Natural killer cell (primary cell): ENCODE data around the gene TGM1. TPM values are rescaled to one million over a fixed set of nuclear protein-coding genes. Genes with fewer than 3 reads are reported as not detected.

Experiments used
- ATAC-seq, 3 donors: fragments of 150-1000 bp in 2 of 3; fragments of 200-7000 bp in 1 of 3; cut with Tn5 transposase; 1 replicate in 1 of 3; 2 replicates in 2 of 3; pipeline ENCODE4 v1.10.0; 2021; ENCODE audit warnings: mild to moderate bottlenecking in 2 of 3, moderate library complexity in 2 of 3
- DNase-seq, 2 donors: peaks; one replicate each; pipeline versions ENCODE4 v3.0.0 to v3.0.0-alpha.2; 2013 to 2021; ENCODE audit warnings: mixed read lengths in 1 of 2
- H3K27ac ChIP-seq: one replicate; pipeline ENCODE4 v1.5.1; 2013; ENCODE audit warnings: mild to moderate bottlenecking, low read length
- H3K27me3 ChIP-seq: one replicate; pipeline ENCODE4 v1.6.1; 2013; ENCODE audit warnings: low read length; ENCODE audit not compliant: control insufficient read depth, insufficient read depth
- H3K36me3 ChIP-seq: one replicate; pipeline ENCODE4 v1.6.1; 2013; ENCODE audit warnings: low read length; ENCODE audit not compliant: control insufficient read depth, insufficient read depth
- H3K4me1 ChIP-seq: one replicate; pipeline ENCODE4 v1.6.1; 2013; ENCODE audit warnings: low read length; ENCODE audit not compliant: control insufficient read depth, insufficient read depth
- H3K4me3 ChIP-seq: one replicate; pipeline ENCODE4 v1.5.1; 2013; ENCODE audit warnings: low read length
- H3K9me3 ChIP-seq: one replicate; pipeline ENCODE4 v1.6.1; 2013; ENCODE audit warnings: low read length; ENCODE audit not compliant: control insufficient read depth, insufficient read depth
- H3K27ac Mint-ChIP-seq, 2 donors: one replicate each; pipeline ENCODE4 v1.8.0; 2022; ENCODE audit warnings: mild to moderate bottlenecking in 2 of 2, mixed read lengths in 2 of 2, moderate library complexity in 1 of 2
- H3K27me3 Mint-ChIP-seq, 2 donors: one replicate each; pipeline ENCODE4 v1.8.0; 2022; ENCODE audit warnings: low read depth in 2 of 2, mixed read lengths in 2 of 2
- H3K36me3 Mint-ChIP-seq: one replicate; pipeline ENCODE4 v1.8.0; 2022; ENCODE audit warnings: mixed read lengths
- H3K4me1 Mint-ChIP-seq, 2 donors: one replicate each; pipeline ENCODE4 v1.8.0; 2022; ENCODE audit warnings: mixed read lengths in 2 of 2
- H3K4me3 Mint-ChIP-seq: one replicate; pipeline ENCODE4 v1.8.0; 2022; ENCODE audit warnings: mild to moderate bottlenecking, moderate library complexity, mixed read lengths
- H3K9me3 Mint-ChIP-seq, 2 donors: one replicate each; pipeline ENCODE4 v1.8.0; 2022; ENCODE audit warnings: mixed read lengths in 2 of 2
- WGBS: methylation state at CpG from one replicate; pipeline ENCODE4 v1.1.7; 2013; ENCODE audit warnings: missing lambda C conversion rate; ENCODE audit not compliant: insufficient coverage; 5-methylcytosine and 5-hydroxymethylcytosine counted together
- intact Hi-C: fragments of 100-400 bp; cut with micrococcal nuclease; formaldehyde crosslinking; loops from one replicate; pipeline ENCODE4 v1.14.2; 2022
- total RNA-seq, 4 donors: library from RNA; stranded (reverse); fragments of 120-200 nt in 1 of 4; gene quantifications; one replicate each; pipeline versions ENCODE4 v1.2.3 to v1.2.4, GENCODE V29; 2013 to 2022
- TF ChIP-seq, protein P1 (sequence below): fragments of 200-600 bp; IDR thresholded peaks from one replicate; pipeline ENCODE4 v1.8.0; 2022; ENCODE audit warnings: antibody characterized with exemption

The TGM1 gene
- total RNA-seq, 3 donors from 2014 or later (not counting 1 experiment from before 2014, with no cell fraction given) = 1.7 to 4.9 (median 4.7) TPM

- Mint-ChIP-seq H3K4me3 (no peak overlapping the region), H3K27ac (no peak overlapping the region), H3K9me3 (no peaks in the 10 kb centered on the region), H3K27me3 (no peaks in the 10 kb centered on the region), H3K4me1 (peaks cover 8 to 14% of the 10 kb centered on the region in 2 donors), H3K36me3 (no peaks in the 10 kb centered on the region)
- Histone ChIP-seq H3K36me3 (peaks cover 3% of the 10 kb centered on the region), H3K4me1 (peaks cover 6% of the 10 kb centered on the region), H3K9me3 (no peaks in the 10 kb centered on the region), H3K27me3 (no peaks in the 10 kb centered on the region), H3K4me3 (no peak overlapping the region), H3K27ac (no peak overlapping the region)
- WGBS = 94% methylated on average over 1 of the region's 1 CpG
- no peak for ATAC-seq
- intact Hi-C loops = no loop called here
- DNase-seq = no peak
- TF ChIP-seq, protein P1, sequence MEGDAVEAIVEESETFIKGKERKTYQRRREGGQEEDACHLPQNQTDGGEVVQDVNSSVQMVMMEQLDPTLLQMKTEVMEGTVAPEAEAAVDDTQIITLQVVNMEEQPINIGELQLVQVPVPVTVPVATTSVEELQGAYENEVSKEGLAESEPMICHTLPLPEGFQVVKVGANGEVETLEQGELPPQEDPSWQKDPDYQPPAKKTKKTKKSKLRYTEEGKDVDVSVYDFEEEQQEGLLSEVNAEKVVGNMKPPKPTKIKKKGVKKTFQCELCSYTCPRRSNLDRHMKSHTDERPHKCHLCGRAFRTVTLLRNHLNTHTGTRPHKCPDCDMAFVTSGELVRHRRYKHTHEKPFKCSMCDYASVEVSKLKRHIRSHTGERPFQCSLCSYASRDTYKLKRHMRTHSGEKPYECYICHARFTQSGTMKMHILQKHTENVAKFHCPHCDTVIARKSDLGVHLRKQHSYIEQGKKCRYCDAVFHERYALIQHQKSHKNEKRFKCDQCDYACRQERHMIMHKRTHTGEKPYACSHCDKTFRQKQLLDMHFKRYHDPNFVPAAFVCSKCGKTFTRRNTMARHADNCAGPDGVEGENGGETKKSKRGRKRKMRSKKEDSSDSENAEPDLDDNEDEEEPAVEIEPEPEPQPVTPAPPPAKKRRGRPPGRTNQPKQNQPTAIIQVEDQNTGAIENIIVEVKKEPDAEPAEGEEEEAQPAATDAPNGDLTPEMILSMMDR = no peak
Observed at GRCh38 chr14:24251880-24252288, 11.1 kb downstream of the TGM1 start.

DNA sequence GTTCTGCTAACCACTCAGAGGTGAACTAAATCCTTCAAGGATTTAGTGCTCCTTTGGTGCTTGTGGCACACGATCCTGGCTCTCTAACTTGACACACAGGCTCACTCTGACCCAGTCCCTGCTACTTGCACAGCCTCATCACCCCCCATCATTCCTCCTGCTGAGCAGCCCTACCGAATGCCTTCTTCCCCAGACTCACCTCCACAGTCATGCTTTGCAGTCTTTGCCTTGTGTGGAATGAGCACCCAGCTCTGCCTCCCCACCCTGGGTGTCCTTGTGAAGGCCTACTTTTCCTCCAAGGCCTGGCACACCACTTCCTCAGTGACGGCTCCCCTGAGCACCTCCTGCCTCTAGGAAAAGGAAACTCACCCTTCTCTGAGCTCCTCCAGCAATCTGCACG is 12.6 kb downstream of the TGM1 start:
- no peaks in the 10 kb centered on the region for H3K9me3 ChIP-seq
- H3K36me3 ChIP-seq = peaks cover 3% of the 10 kb centered on the region
- peaks cover 13% of the 10 kb centered on the region for H3K4me1 ChIP-seq
- no peak overlapping the region for H3K4me3 Mint-ChIP-seq
- peaks cover 12 to 17% of the 10 kb centered on the region in 2 donors for H3K4me1 Mint-ChIP-seq
- peak overlapping the region; percentile 3 to 60 for H3K27ac Mint-ChIP-seq
- no peaks in the 10 kb centered on the region for H3K9me3 Mint-ChIP-seq
- TF ChIP-seq, protein P1 = no peak
- intact Hi-C loops = no loop called here
- 74% methylated on average over 4 of the region's 4 CpGs for WGBS
- H3K4me3 ChIP-seq = no peak overlapping the region
- no peaks in the 10 kb centered on the region for H3K36me3 Mint-ChIP-seq
- no peak for DNase-seq
- H3K27me3 Mint-ChIP-seq = no peaks in the 10 kb centered on the region
- H3K27me3 ChIP-seq = no peaks in the 10 kb centered on the region
- ATAC-seq = no peak
- H3K27ac ChIP-seq = no peak overlapping the region

- H3K27me3 Mint-ChIP-seq = no peaks in the 10 kb centered on the region
- H3K27ac Mint-ChIP-seq = peak overlapping the region; percentile 3 to 60
- no peaks in the 10 kb centered on the region for H3K9me3 ChIP-seq
- TF ChIP-seq, protein P1 = no peak
- no peak overlapping the region for H3K4me3 Mint-ChIP-seq
- H3K4me3 ChIP-seq = no peak overlapping the region
- DNase-seq (no peak), ATAC-seq (no peak)
- H3K9me3 Mint-ChIP-seq = no peaks in the 10 kb centered on the region
- no peak overlapping the region for H3K27ac ChIP-seq
- H3K4me1 ChIP-seq = peaks cover 13% of the 10 kb centered on the region
- no peaks in the 10 kb centered on the region for H3K36me3 ChIP-seq
- intact Hi-C loops = loop anchor here (10.0 kb wide), 1 partner anchor 185 kb away; no protein-coding TSS in a partner anchor
- H3K4me1 Mint-ChIP-seq = peaks cover 16 to 17% of the 10 kb centered on the region in 2 donors
- H3K27me3 ChIP-seq = no peaks in the 10 kb centered on the region
- 83% methylated on average over 11 of the region's 13 CpGs for WGBS
- no peaks in the 10 kb centered on the region for H3K36me3 Mint-ChIP-seq
Observed at GRCh38 chr14:24249230-24250021, 13.6 kb downstream of the TGM1 start.
